ENCODE results near the gene EDDM13. TPM values are rescaled to one million over a fixed set of nuclear protein-coding genes. Genes with fewer than 3 reads are reported as not detected.

EDDM13 gene
- total and polyA plus RNA-seq, 2 of the 13 experiments (the other 11 are each of a cell fraction or from before 2014, with no cell fraction given), result not detected

DNA sequence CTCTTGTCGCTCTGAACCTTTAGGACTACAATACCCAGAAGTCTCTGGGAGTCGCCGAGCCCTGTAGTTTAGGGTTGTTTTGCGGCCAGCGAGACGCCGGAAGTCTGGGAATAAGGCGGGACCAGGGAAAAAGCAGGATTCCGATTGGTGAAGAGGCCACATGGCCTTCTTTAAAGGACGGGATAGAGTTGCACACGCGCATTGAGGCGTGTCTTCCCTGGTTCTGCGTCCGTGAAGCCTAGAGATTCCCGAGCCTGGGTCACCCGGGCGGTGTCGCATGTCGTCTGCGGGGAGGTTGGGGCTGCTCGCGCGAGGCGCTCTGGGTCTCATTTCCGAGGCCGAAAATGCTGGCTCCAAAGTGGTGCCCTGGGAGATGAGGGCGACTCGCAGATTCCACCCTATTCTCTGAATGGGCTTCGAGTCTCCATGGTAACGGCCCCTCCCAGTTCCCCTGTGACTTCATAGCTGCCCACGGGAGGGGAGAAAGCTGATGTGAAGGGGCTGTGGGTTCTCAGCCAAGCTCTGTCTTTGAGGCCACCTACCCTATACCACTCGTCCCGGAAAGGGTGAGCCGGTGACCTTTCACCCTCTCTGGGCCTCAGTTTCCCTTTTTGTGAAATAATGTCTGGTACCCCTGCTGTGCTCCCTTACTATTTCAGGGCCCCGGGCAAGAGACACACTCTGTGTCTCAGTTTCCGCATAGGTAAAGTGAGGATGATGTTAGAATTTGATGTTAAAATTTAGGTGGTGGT lies 42.7 kb downstream of the EDDM13 start (continued):
- TF ChIP-seq, protein P1, sequence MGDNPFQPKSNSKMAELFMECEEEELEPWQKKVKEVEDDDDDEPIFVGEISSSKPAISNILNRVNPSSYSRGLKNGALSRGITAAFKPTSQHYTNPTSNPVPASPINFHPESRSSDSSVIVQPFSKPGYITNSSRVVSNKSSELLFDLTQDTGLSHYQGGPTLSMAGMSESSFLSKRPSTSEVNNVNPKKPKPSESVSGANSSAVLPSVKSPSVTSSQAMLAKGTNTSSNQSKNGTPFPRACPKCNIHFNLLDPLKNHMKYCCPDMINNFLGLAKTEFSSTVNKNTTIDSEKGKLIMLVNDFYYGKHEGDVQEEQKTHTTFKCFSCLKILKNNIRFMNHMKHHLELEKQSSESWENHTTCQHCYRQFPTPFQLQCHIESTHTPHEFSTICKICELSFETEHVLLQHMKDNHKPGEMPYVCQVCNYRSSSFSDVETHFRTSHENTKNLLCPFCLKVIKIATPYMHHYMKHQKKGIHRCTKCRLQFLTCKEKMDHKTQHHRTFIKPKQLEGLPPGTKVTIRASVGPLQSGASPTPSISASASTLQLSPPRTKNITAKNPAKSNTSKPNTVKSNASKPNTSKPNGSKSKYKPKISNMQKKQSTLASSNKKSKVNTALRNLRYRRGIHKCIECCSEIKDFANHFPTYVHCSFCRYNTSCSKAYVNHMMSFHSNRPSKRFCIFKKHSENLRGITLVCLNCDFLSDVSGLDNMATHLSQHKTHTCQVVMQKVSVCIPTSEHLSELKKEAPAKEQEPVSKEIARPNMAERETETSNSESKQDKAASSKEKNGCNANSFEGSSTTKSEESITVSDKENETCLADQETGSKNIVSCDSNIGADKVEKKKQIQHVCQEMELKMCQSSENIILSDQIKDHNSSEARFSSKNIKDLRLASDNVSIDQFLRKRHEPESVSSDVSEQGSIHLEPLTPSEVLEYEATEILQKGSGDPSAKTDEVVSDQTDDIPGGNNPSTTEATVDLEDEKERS (CRISPR knock-in tag; IDR thresholded peaks at IDR 0.05), result 0 out of 2 replicates have a peak, but pooled peaks have one; percentile 25
- TF ChIP-seq, protein P2, sequence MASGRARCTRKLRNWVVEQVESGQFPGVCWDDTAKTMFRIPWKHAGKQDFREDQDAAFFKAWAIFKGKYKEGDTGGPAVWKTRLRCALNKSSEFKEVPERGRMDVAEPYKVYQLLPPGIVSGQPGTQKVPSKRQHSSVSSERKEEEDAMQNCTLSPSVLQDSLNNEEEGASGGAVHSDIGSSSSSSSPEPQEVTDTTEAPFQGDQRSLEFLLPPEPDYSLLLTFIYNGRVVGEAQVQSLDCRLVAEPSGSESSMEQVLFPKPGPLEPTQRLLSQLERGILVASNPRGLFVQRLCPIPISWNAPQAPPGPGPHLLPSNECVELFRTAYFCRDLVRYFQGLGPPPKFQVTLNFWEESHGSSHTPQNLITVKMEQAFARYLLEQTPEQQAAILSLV (CRISPR knock-in tag; IDR thresholded peaks at IDR 0.05; ENCODE audit: borderline replicate concordance), result no peak
- TF ChIP-seq DNMT1 (CRISPR knock-in tag; IDR thresholded peaks at IDR 0.05), result no peak
- no peak for TF ChIP-seq MTF1 (CRISPR knock-in tag; IDR thresholded peaks at IDR 0.05)
- peak; percentile 88; the same call in 1 of the 2 replicates for TF ChIP-seq GABPB1 (CRISPR knock-in tag; IDR thresholded peaks at IDR 0.05)
- TF ChIP-seq SMYD3 (CRISPR knock-in tag; IDR thresholded peaks at IDR 0.05), result 0 out of 2 replicates have a peak, but pooled peaks have one; percentile 14
- TF ChIP-seq ZNF224 (CRISPR knock-in tag; IDR thresholded peaks at IDR 0.05), result no peak
- 0 out of 2 replicates have a peak, but pooled peaks have one; percentile 40 for TF ChIP-seq ZBTB20 (CRISPR knock-in tag; IDR thresholded peaks at IDR 0.05; ENCODE audit: borderline replicate concordance, low read depth)
- TF ChIP-seq, protein P3, sequence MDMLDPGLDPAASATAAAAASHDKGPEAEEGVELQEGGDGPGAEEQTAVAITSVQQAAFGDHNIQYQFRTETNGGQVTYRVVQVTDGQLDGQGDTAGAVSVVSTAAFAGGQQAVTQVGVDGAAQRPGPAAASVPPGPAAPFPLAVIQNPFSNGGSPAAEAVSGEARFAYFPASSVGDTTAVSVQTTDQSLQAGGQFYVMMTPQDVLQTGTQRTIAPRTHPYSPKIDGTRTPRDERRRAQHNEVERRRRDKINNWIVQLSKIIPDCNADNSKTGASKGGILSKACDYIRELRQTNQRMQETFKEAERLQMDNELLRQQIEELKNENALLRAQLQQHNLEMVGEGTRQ (IDR thresholded peaks at IDR 0.05; ENCODE audit: low read depth, low read length), result peak; percentile 82
- TF ChIP-seq, protein P3 (CRISPR knock-in tag; IDR thresholded peaks at IDR 0.05; ENCODE audit: borderline replicate concordance), result peak; percentile 84; the same call in 1 of the 2 replicates
- no peak for TF ChIP-seq LCORL (IDR thresholded peaks at IDR 0.05)
- TF ChIP-seq LCORL (CRISPR knock-in tag; IDR thresholded peaks at IDR 0.05), result peak; percentile 53
- TF ChIP-seq POLR2AphosphoS5 (IDR thresholded peaks at IDR 0.05; ENCODE audit: low read depth, low read length), result peak; percentile 60
- TF ChIP-seq, protein P4, sequence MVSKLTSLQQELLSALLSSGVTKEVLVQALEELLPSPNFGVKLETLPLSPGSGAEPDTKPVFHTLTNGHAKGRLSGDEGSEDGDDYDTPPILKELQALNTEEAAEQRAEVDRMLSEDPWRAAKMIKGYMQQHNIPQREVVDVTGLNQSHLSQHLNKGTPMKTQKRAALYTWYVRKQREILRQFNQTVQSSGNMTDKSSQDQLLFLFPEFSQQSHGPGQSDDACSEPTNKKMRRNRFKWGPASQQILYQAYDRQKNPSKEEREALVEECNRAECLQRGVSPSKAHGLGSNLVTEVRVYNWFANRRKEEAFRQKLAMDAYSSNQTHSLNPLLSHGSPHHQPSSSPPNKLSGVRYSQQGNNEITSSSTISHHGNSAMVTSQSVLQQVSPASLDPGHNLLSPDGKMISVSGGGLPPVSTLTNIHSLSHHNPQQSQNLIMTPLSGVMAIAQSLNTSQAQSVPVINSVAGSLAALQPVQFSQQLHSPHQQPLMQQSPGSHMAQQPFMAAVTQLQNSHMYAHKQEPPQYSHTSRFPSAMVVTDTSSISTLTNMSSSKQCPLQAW (CRISPR knock-in tag; IDR thresholded peaks at IDR 0.05), result no peak; the same call in 1 of the 2 replicates
- TF ChIP-seq, protein P5, sequence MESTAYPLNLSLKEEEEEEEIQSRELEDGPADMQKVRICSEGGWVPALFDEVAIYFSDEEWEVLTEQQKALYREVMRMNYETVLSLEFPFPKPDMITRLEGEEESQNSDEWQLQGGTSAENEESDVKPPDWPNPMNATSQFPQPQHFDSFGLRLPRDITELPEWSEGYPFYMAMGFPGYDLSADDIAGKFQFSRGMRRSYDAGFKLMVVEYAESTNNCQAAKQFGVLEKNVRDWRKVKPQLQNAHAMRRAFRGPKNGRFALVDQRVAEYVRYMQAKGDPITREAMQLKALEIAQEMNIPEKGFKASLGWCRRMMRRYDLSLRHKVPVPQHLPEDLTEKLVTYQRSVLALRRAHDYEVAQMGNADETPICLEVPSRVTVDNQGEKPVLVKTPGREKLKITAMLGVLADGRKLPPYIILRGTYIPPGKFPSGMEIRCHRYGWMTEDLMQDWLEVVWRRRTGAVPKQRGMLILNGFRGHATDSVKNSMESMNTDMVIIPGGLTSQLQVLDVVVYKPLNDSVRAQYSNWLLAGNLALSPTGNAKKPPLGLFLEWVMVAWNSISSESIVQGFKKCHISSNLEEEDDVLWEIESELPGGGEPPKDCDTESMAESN (CRISPR knock-in tag; conservative IDR thresholded peaks at IDR 0.05), result 0 out of 2 replicates have a peak, but pooled peaks have one; percentile 4
- TF ChIP-seq, protein P6, sequence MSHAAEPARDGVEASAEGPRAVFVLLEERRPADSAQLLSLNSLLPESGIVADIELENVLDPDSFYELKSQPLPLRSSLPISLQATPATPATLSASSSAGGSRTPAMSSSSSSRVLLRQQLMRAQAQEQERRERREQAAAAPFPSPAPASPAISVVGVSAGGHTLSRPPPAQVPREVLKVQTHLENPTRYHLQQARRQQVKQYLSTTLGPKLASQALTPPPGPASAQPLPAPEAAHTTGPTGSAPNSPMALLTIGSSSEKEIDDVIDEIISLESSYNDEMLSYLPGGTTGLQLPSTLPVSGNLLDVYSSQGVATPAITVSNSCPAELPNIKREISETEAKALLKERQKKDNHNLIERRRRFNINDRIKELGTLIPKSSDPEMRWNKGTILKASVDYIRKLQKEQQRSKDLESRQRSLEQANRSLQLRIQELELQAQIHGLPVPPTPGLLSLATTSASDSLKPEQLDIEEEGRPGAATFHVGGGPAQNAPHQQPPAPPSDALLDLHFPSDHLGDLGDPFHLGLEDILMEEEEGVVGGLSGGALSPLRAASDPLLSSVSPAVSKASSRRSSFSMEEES (CRISPR knock-in tag; IDR thresholded peaks at IDR 0.05), result 0 out of 2 replicates have a peak, but pooled peaks have one; percentile 14
- TF ChIP-seq ISX (CRISPR knock-in tag; conservative IDR thresholded peaks at IDR 0.05), result no peak
